Measurements from ENCODE around the gene DAAM1.

DAAM1 gene

GRCh38 chr14:59337141-59337611 lies 148.7 kb downstream of the DAAM1 start:
- ATAC-seq (ENCODE audit: insufficient read depth, low read depth) = no peak
- no peak overlapping the region for H2AFZ ChIP-seq (ENCODE audit: low read depth, low read length)
- H3K27me3 ChIP-seq (ENCODE audit: insufficient read depth, low read length, poor library complexity) = no peaks in the 10 kb centered on the region

GRCh38 chr14:59338761-59339160 lies 150.3 kb downstream of the DAAM1 start:
- Histone ChIP-seq H3K27ac (ENCODE audit: low read length) (no peak overlapping the region), H3K27me3 (ENCODE audit: insufficient read depth, low read length, poor library complexity) (no peaks in the 10 kb centered on the region), H3K4me3 (ENCODE audit: low read depth in 1 of 2, low read length in 2 of 2) (no peak overlapping the region), H2AFZ (ENCODE audit: low read depth, low read length) (no peak overlapping the region), H3K9me3 (ENCODE audit: insufficient read depth, low read length, severe bottlenecking) (no peaks in the 10 kb centered on the region), H3K9ac (ENCODE audit: low read depth, low read length) (no peak overlapping the region), H3K36me3 (ENCODE audit: insufficient read depth, low read length) (no peaks in the 10 kb centered on the region), H3K4me1 (ENCODE audit: insufficient read depth, low read length) (no peaks in the 10 kb centered on the region), H3K79me2 (ENCODE audit: insufficient read depth, low read length) (no peaks in the 10 kb centered on the region), H3K4me2 (ENCODE audit: insufficient read depth, low read length) (no peak overlapping the region), H4K20me1 (ENCODE audit: insufficient read depth, low read length) (no peaks in the 10 kb centered on the region)
- TF ChIP-seq, protein P1, sequence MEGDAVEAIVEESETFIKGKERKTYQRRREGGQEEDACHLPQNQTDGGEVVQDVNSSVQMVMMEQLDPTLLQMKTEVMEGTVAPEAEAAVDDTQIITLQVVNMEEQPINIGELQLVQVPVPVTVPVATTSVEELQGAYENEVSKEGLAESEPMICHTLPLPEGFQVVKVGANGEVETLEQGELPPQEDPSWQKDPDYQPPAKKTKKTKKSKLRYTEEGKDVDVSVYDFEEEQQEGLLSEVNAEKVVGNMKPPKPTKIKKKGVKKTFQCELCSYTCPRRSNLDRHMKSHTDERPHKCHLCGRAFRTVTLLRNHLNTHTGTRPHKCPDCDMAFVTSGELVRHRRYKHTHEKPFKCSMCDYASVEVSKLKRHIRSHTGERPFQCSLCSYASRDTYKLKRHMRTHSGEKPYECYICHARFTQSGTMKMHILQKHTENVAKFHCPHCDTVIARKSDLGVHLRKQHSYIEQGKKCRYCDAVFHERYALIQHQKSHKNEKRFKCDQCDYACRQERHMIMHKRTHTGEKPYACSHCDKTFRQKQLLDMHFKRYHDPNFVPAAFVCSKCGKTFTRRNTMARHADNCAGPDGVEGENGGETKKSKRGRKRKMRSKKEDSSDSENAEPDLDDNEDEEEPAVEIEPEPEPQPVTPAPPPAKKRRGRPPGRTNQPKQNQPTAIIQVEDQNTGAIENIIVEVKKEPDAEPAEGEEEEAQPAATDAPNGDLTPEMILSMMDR (IDR thresholded peaks at IDR 0.05; ENCODE audit: borderline replicate concordance, extremely low read depth, low read length, poor library complexity, severe bottlenecking) = no peak
- no peak for TF ChIP-seq EZH2 (IDR thresholded peaks at IDR 0.05; ENCODE audit: borderline replicate concordance, low read depth, low read length, severe bottlenecking)
- no peak for ATAC-seq (ENCODE audit: insufficient read depth, low read depth)
- no peak for DNase-seq

More at GRCh38 chr14:59337141-59337611, 148.7 kb downstream of the DAAM1 start:
- TF ChIP-seq EZH2 (IDR thresholded peaks at IDR 0.05; ENCODE audit: borderline replicate concordance, low read depth, low read length, severe bottlenecking) = no peak
- TF ChIP-seq, protein P1 (IDR thresholded peaks at IDR 0.05; ENCODE audit: borderline replicate concordance, extremely low read depth, low read length, poor library complexity, severe bottlenecking) = no peak
- Histone ChIP-seq H3K27ac (ENCODE audit: low read length) (no peak overlapping the region), H3K9ac (ENCODE audit: low read depth, low read length) (no peak overlapping the region), H3K4me2 (ENCODE audit: insufficient read depth, low read length) (no peak overlapping the region), H4K20me1 (ENCODE audit: insufficient read depth, low read length) (no peaks in the 10 kb centered on the region), H3K36me3 (ENCODE audit: insufficient read depth, low read length) (no peaks in the 10 kb centered on the region; the same call in 1 of the 2 replicates), H3K79me2 (ENCODE audit: insufficient read depth, low read length) (no peaks in the 10 kb centered on the region), H3K4me1 (ENCODE audit: insufficient read depth, low read length) (no peaks in the 10 kb centered on the region), H3K9me3 (ENCODE audit: insufficient read depth, low read length, severe bottlenecking) (no peaks in the 10 kb centered on the region), H3K4me3 (ENCODE audit: low read depth in 1 of 2, low read length in 2 of 2) (no peak overlapping the region)
- DNase-seq = no peak

- Histone ChIP-seq H3K4me1 (ENCODE audit: insufficient read depth, low read length) (no peaks in the 10 kb centered on the region), H2AFZ (ENCODE audit: low read depth, low read length) (no peak overlapping the region), H3K4me2 (ENCODE audit: insufficient read depth, low read length) (no peak overlapping the region), H3K79me2 (ENCODE audit: insufficient read depth, low read length) (no peaks in the 10 kb centered on the region), H3K4me3 (ENCODE audit: low read depth in 1 of 2, low read length in 2 of 2) (no peak overlapping the region), H3K9me3 (ENCODE audit: insufficient read depth, low read length, severe bottlenecking) (no peaks in the 10 kb centered on the region), H4K20me1 (ENCODE audit: insufficient read depth, low read length) (no peaks in the 10 kb centered on the region), H3K27ac (ENCODE audit: low read length) (no peak overlapping the region), H3K9ac (ENCODE audit: low read depth, low read length) (no peak overlapping the region), H3K36me3 (ENCODE audit: insufficient read depth, low read length) (no peaks in the 10 kb centered on the region), H3K27me3 (ENCODE audit: insufficient read depth, low read length, poor library complexity) (no peaks in the 10 kb centered on the region)
- ATAC-seq (ENCODE audit: insufficient read depth, low read depth) (no peak), DNase-seq (no peak)
- TF ChIP-seq, protein P1 (IDR thresholded peaks at IDR 0.05; ENCODE audit: borderline replicate concordance, extremely low read depth, low read length, poor library complexity, severe bottlenecking) = no peak
- TF ChIP-seq EZH2 (IDR thresholded peaks at IDR 0.05; ENCODE audit: borderline replicate concordance, low read depth, low read length, severe bottlenecking) = no peak
These were observed 151.3 kb downstream of the DAAM1 start for GRCh38 chr14:59339524-59340330.
